ENCODE measurements around the gene GAS7. TPM values are rescaled to one million over a fixed set of nuclear protein-coding genes. Genes with fewer than 3 reads are reported as not detected.

The GAS7 gene
- total and polyA plus RNA-seq, 2 experiments from 2014 or later: 1.9 to 10.7 TPM

- H3K9me2 ChIP-seq (ENCODE audit: insufficient read depth): no peaks in the 10 kb centered on the region
- Mint-ChIP-seq H3K4me1 (peaks cover 15% of the 10 kb centered on the region), H3K36me3 (ENCODE audit: low read depth) (0 out of 3 replicates have a peak, but pooled peaks cover 3% of the 10 kb centered on the region), H3K4me3 (no peak overlapping the region), H3K9me3 (peaks cover 8% of the 10 kb centered on the region; the same call in 2 of the 3 replicates), H3K27ac (no peak overlapping the region), H3K27me3 (ENCODE audit: insufficient read depth, low read depth, poor library complexity) (peaks cover 6% of the 10 kb centered on the region)
- peaks cover 13% of the 10 kb centered on the region for H3K4me1 ChIP-seq (ENCODE audit: insufficient read depth)
- H3K4me2 ChIP-seq: no peak overlapping the region
- TF ChIP-seq STAT1 (IDR thresholded peaks at IDR 0.05; ENCODE audit: unreplicated experiment) (no peak), CREB1 (CRISPR knock-in tag; IDR thresholded peaks at IDR 0.05; ENCODE audit: low read depth) (no peak), REST (IDR thresholded peaks at IDR 0.05; ENCODE audit: unreplicated experiment) (no peak), POLR2AphosphoS5 (IDR thresholded peaks at IDR 0.05; ENCODE audit: low read depth) (no peak), EZH2phosphoT487 (IDR thresholded peaks at IDR 0.05; ENCODE audit: unreplicated experiment) (no peak), ETS1 (IDR thresholded peaks at IDR 0.05) (no peak), ZNF462 (CRISPR knock-in tag; IDR thresholded peaks at IDR 0.05) (no peak), ZNF114 (CRISPR knock-in tag; IDR thresholded peaks at IDR 0.05) (no peak), ZNF331 (CRISPR knock-in tag; IDR thresholded peaks at IDR 0.05; ENCODE audit: low read depth) (no peak), NANOG (IDR thresholded peaks at IDR 0.05; ENCODE audit: borderline replicate concordance) (no peak), JUNB (IDR thresholded peaks at IDR 0.05; ENCODE audit: unreplicated experiment) (no peak), CTCF (conservative IDR thresholded peaks at IDR 0.05; ENCODE audit: low read depth in 2 of 2) (no peak), EZH2 (IDR thresholded peaks at IDR 0.05; ENCODE audit: low read depth, unreplicated experiment) (no peak)
- no peak for DNase-seq (ENCODE audit: low spot score)
- H4K20me1 ChIP-seq (replicated peaks; ENCODE audit: insufficient read depth): no peaks in the 10 kb centered on the region
- no peak for ATAC-seq
- no peaks in the 10 kb centered on the region for H3K79me2 ChIP-seq (replicated peaks; ENCODE audit: insufficient read depth)
- H3K27ac ChIP-seq (ENCODE audit: low read depth): no peak overlapping the region
- H3K27me3 ChIP-seq (ENCODE audit: insufficient read depth): no peaks in the 10 kb centered on the region
- no peaks in the 10 kb centered on the region for H3F3A ChIP-seq (replicated peaks; ENCODE audit: low read depth)
- H3K4me3 ChIP-seq: no peak overlapping the region
- H3K36me3 ChIP-seq (ENCODE audit: insufficient read depth): no peaks in the 10 kb centered on the region; the same call in 1 of the 2 replicates
- H2AFZ ChIP-seq: no peak overlapping the region
Measured at GRCh38 chr17:10170233-10170632, 28.2 kb downstream of the GAS7 start.
